Heart right ventricle (tissue), 16 donors: Measurements from ENCODE around the gene PRKAA1. TPM values are rescaled to one million over a fixed set of nuclear protein-coding genes. Genes with fewer than 3 reads are reported as not detected.

Experiments used
- ATAC-seq, 8 donors: fragments of 200-7000 bp; cut with Tn5 transposase; one replicate each; pipeline ENCODE4 v1.9.1; 2020; ENCODE audit warnings: mild to moderate bottlenecking in 8 of 8, moderate library complexity in 8 of 8, moderate number of reproducible peaks in 1 of 8
- DNase-seq, 2 donors: peaks; one replicate each; pipeline ENCODE4 v3.0.0-alpha.2; 2020
- H3K27ac ChIP-seq, 10 donors: fragments of 200-600 bp; sonication (generic) in 2 of 10; one replicate each; pipeline versions ENCODE4 v1.5.0 to v1.8.0; 2020 to 2022; ENCODE audit warnings: mild to moderate bottlenecking in 3 of 10
- H3K27me3 ChIP-seq, 7 donors: fragments of 200-600 bp; one replicate each; pipeline ENCODE4 v1.8.0; 2021 to 2022; ENCODE audit warnings: mild to moderate bottlenecking in 2 of 7
- H3K36me3 ChIP-seq, 9 donors: fragments of 200-600 bp; sonication (generic) in 1 of 9; one replicate each; pipeline versions ENCODE4 v1.5.0 to v1.8.0; 2020 to 2022; ENCODE audit warnings: mild to moderate bottlenecking in 2 of 9
- H3K4me1 ChIP-seq, 9 donors: fragments of 200-600 bp; sonication (generic) in 1 of 9; one replicate each; pipeline versions ENCODE4 v1.5.0 to v1.8.0; 2020 to 2022; ENCODE audit warnings: mild to moderate bottlenecking in 4 of 9
- H3K4me3 ChIP-seq, 10 donors: fragments of 200-600 bp; sonication (generic) in 2 of 10; one replicate each; pipeline versions ENCODE4 v1.5.0 to v1.8.0; 2020 to 2022; ENCODE audit warnings: mild to moderate bottlenecking in 7 of 10, moderate library complexity in 2 of 10
- H3K9me3 ChIP-seq, 11 donors: fragments of 200-600 bp in 10 of 11; sonication (generic) in 2 of 11; one replicate each; pipeline versions ENCODE4 v1.5.0 to v1.8.0; 2013 to 2022; ENCODE audit warnings: mild to moderate bottlenecking in 2 of 11, control low read depth in 1 of 11, moderate library complexity in 1 of 11
- WGBS, 2 donors: extraction: QIAGEN DNeasy Blood & Tissue Kit; methylation state at CpG; one replicate each; pipeline ENCODE4 v1.1.7; 2013; ENCODE audit warnings: inconsistent platforms in 1 of 2; 5-methylcytosine and 5-hydroxymethylcytosine counted together
- intact Hi-C, 10 donors: fragments of 100-400 bp; cut with DNase I; formaldehyde crosslinking; loops; one replicate each; pipeline versions ENCODE4 v1.11.1 to v1.14.2; 2022
- polyA plus RNA-seq, 2 donors: library from polyadenylated mRNA; stranded (reverse); fragments of 200-250 nt; gene quantifications; one replicate each; pipeline ENCODE4 v1.2.3, GENCODE V29; 2013
- total RNA-seq, 10 donors: library from RNA; stranded (reverse); fragmentation: NEBNext Ultra II Directional in 3 of 10; extraction: Animal tissue kit (Norgen Biotek cat#: 25700) in 3 of 10; gene quantifications; one replicate each; pipeline versions ENCODE4 v1.2.1 to v1.2.4, GENCODE V29; 2021 to 2023
- TF ChIP-seq, protein P1 (sequence below), 9 donors: fragments of 200-600 bp; sonication (generic) in 2 of 9; IDR thresholded peaks; one replicate each; pipeline versions ENCODE4 v1.5.0 to v1.8.0; 2021 to 2022; ENCODE audit warnings: antibody characterized with exemption in 9 of 9, mild to moderate bottlenecking in 5 of 9, moderate library complexity in 1 of 9
- donor health status: Arrhythmogenic right ventricular cardiomyopathy.
- donor health status: ischemic (EF 13 %, LVEDD 7.1; RV severe dilation, severe dysfunction).
- donor health status: healthy with polysubstance abuse.
- donor health status: DM: no; HTN: yes; CAD: no.
- donor health status: DM: no; HTN: no; CAD: no.
- donor health status: ischemic (EF 25% LVEDD 6.9; RV normal size, moderate dysfunction).
- donor health status: ischemic (EF 25% LVEDD 5.7; RV mildly dilated, moderate dysfunction).
- donor health status: healthy.
- donor health status: DM: yes; HTN: yes; CAD: no.
- donor health status: Ischemic cardiomyopathy.
- donor health status: ischemic (EF 35%, LVEDD 5.7; RV mildly dilated, moderate dysfunction).
- donor health status: nonischemic (EF 11% LVEDD 7.7; RV severe dilation, severe dysfunction).
- donor health status: DM: yes; HTN: yes; CAD: no.
- donor health status: PGD.
- donor health status: ischemic (EF 29% LVEDD 5.4; RV normal size, mild dysfunction).
- donor health status: nonischemic (EF 23%, LVEDD 6.1; RV moderate dilation, normal function).

PRKAA1 gene
- total and polyA plus RNA-seq, 12 donors, result 11.0 to 53.2 (median 41.2) TPM

GRCh38 chr5:40842351-40842750 lies 44.2 kb upstream of the PRKAA1 start:
- peak overlapping the region in 7 of 10 donors; percentile 71 to 93 (median 82) for H3K27ac ChIP-seq
- H3K27me3 ChIP-seq, result no peaks in the 10 kb centered on the region
- H3K36me3 ChIP-seq, result peaks cover 0 to 22% (median 0%) of the 10 kb centered on the region in 9 donors
- 53 to 58% methylated on average over 2 of the region's 2 CpGs for WGBS, 2 donors
- H3K9me3 ChIP-seq, result no peaks in the 10 kb centered on the region
- H3K4me3 ChIP-seq, result peak overlapping the region; percentile 31 to 58 (median 51)
- DNase-seq (no peak), ATAC-seq (peak in 3 of 8 donors; percentile 21 to 53 (median 28))
- intact Hi-C loops, result loop anchor here in 2 of 10 donors (5.0 kb wide), 1 partner anchor 35 kb away; no protein-coding TSS in a partner anchor
- peaks cover 0 to 26% (median 17%) of the 10 kb centered on the region in 9 donors for H3K4me1 ChIP-seq
- TF ChIP-seq, protein P1, sequence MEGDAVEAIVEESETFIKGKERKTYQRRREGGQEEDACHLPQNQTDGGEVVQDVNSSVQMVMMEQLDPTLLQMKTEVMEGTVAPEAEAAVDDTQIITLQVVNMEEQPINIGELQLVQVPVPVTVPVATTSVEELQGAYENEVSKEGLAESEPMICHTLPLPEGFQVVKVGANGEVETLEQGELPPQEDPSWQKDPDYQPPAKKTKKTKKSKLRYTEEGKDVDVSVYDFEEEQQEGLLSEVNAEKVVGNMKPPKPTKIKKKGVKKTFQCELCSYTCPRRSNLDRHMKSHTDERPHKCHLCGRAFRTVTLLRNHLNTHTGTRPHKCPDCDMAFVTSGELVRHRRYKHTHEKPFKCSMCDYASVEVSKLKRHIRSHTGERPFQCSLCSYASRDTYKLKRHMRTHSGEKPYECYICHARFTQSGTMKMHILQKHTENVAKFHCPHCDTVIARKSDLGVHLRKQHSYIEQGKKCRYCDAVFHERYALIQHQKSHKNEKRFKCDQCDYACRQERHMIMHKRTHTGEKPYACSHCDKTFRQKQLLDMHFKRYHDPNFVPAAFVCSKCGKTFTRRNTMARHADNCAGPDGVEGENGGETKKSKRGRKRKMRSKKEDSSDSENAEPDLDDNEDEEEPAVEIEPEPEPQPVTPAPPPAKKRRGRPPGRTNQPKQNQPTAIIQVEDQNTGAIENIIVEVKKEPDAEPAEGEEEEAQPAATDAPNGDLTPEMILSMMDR (IDR thresholded peaks at IDR 0.05), result no peak

GRCh38 chr5:40841068-40841805 lies 43.1 kb upstream of the PRKAA1 start, which contains the start of gene CARD6:
Gene CARD6 (plus strand): TSS chr5:40841367. CDS start chr5:40841383, 16 bp downstream.
- H3K27me3 ChIP-seq, result no peaks in the 10 kb centered on the region
- ATAC-seq (peak; percentile 52 to 73 (median 64)), DNase-seq (no peak)
- 22 to 30% methylated on average over 9 of the region's 9 CpGs for WGBS, 2 donors
- peaks cover 0 to 26% (median 21%) of the 10 kb centered on the region in 9 donors for H3K4me1 ChIP-seq
- no peaks in the 10 kb centered on the region for H3K9me3 ChIP-seq
- peaks cover 0 to 22% (median 0%) of the 10 kb centered on the region in 9 donors for H3K36me3 ChIP-seq
- peak within 1 kb of the TSS; percentile 31 to 58 (median 51) for H3K4me3 ChIP-seq
- TF ChIP-seq, protein P1 (IDR thresholded peaks at IDR 0.05), result peak in 3 of 9 donors; percentile 18 to 26 (median 24)
- H3K27ac ChIP-seq, result peak within 1 kb of the TSS; percentile 57 to 93 (median 78)
- intact Hi-C loops, result loop anchor here in 2 of 10 donors (5.0 kb wide), 1 partner anchor 36 kb away; no protein-coding TSS in a partner anchor

- no peaks in the 10 kb centered on the region for H3K9me3 ChIP-seq
- WGBS, 2 donors, result 95 to 97% methylated on average over 6 of the region's 6 CpGs
- H3K4me1 ChIP-seq, result peaks cover 2 to 41% (median 32%) of the 10 kb centered on the region in 9 donors
- peaks cover 0 to 13% (median 0%) of the 10 kb centered on the region in 9 donors for H3K36me3 ChIP-seq
- no peak overlapping the region for H3K27ac ChIP-seq
- H3K4me3 ChIP-seq, result no peak overlapping the region
- intact Hi-C loops, result loop anchor here in 3 of 10 donors (5.0 to 10.0 kb wide), 2 partner anchors 81 to 83 kb away; partner anchors contain the start of gene TTC33 (in 3 of the 3)
- no peaks in the 10 kb centered on the region for H3K27me3 ChIP-seq
- DNase-seq (no peak), ATAC-seq (no peak)
- TF ChIP-seq, protein P1 (IDR thresholded peaks at IDR 0.05), result no peak
These were observed 39.9 kb upstream of the PRKAA1 start for GRCh38 chr5:40838086-40838485.
